Measurements from ENCODE around the gene TRMT112.
A peak's percentile ranks its signal among the peaks of the same experiment; 100 is the strongest.

The TRMT112 gene

DNA sequence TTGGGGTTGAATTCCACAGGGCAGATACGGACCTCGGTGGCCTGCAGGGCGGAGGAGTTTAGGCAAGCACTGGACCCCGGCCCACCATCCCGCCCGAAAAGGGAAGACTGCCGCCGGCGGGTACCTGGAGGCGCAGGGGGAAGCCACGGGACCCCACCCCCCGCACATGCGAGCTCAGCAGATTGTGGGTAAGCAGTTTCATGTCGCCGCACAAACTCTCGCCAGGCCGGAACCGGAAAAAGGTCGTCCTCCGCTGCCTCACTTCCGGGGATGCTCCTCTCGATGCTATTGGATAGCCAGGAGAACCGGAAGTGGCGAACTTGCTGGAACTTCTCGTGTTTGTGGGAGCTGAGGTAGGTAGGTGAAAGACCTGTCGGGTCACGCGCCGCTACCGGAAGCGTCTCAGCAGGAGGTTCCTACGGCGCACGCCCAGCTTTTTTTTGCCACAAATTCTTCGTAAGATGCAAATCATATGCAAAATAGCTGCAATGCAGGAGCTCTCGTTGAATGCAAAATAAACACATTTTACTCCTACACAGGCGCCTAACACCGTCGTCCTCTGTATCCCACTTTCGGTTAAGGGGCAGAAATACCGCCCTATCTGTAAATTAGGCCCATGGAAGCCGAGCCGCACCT lies at the start of gene TRMT112:
TSS of gene TRMT112 (minus strand) at position 235 of the 636 bp plus-strand sequence. CDS start at position 202, 33 bp downstream.
- peak within 1 kb of the TSS; percentile 94 for H3K4me3 ChIP-seq (ENCODE audit: low read length)
- TF ChIP-seq, protein P1, sequence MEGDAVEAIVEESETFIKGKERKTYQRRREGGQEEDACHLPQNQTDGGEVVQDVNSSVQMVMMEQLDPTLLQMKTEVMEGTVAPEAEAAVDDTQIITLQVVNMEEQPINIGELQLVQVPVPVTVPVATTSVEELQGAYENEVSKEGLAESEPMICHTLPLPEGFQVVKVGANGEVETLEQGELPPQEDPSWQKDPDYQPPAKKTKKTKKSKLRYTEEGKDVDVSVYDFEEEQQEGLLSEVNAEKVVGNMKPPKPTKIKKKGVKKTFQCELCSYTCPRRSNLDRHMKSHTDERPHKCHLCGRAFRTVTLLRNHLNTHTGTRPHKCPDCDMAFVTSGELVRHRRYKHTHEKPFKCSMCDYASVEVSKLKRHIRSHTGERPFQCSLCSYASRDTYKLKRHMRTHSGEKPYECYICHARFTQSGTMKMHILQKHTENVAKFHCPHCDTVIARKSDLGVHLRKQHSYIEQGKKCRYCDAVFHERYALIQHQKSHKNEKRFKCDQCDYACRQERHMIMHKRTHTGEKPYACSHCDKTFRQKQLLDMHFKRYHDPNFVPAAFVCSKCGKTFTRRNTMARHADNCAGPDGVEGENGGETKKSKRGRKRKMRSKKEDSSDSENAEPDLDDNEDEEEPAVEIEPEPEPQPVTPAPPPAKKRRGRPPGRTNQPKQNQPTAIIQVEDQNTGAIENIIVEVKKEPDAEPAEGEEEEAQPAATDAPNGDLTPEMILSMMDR (conservative IDR thresholded peaks at IDR 0.05; ENCODE audit: low read length) = no peak
- peak; percentile 96 for DNase-seq (ENCODE audit: low read depth)

DNA sequence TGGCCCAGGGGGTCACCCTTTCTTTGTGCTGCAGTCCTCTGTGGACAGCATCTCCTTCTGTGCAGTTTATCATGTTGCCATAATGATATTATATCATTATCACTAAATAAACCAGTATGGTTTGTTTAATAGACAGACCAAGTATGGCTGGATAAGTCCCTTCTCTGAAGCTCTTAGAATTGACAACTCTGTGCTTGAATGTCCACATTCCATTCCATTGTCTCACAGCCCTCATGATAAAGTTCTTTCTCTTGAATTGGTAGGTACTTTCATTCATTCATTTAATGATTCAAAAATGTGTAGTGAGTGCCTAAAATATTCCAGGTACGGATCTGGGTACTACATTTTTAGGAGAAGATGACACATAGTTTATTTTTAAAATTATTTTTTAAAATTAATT lies 49.4 kb upstream of the TRMT112 start:
- DNase-seq (ENCODE audit: low read depth) = peak; percentile 6
- TF ChIP-seq, protein P1 (conservative IDR thresholded peaks at IDR 0.05; ENCODE audit: low read length) = no peak

DNA sequence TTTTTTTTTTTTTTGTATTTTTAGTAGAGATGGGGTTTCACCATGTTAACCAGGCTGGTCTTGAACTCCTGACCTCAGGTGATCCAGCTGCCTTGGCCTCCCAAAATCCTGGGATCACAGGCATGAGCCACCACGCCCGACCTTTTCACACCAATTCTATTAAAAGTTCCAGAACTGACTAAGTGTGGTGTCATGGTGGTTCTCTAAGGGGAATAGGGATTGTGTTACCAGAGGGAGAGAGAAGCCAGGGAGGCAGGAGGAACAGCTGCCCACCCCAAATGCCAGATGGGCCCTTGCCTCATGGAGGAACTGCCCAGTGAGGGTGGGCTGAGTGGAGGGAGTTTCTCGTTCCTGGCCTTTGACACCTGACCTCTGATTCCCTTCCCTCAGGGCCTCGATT lies 47.6 kb upstream of the TRMT112 start:
- no peak overlapping the region for H3K4me3 ChIP-seq (ENCODE audit: low read length)
- TF ChIP-seq, protein P1 (conservative IDR thresholded peaks at IDR 0.05; ENCODE audit: low read length) = no peak
- no peak for DNase-seq (ENCODE audit: low read depth)

More for the DNA sequence above, 49.4 kb upstream of the TRMT112 start:
- no peak overlapping the region for H3K4me3 ChIP-seq (ENCODE audit: low read length)

DNA sequence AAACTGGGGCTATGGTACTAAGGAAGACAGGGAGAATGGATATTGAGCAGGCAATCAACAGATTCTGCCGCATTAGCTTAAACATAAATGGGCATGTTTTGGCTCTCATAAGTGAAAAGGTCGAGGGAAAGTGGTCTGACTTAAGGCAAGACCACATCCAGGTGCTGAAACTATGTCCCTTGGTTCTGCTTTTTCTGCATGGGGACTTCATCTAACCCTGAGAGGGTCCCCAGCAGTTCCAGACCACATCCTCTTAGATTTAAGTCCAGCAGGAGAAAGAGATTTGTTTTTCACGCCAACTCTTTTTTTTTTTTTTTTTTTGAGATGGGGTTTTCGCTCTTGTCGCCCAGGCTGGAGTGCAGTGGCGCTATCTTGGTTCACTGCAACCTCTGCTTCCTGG lies 47.1 kb upstream of the TRMT112 start:
- no peak for DNase-seq (ENCODE audit: low read depth)
- TF ChIP-seq, protein P1 (conservative IDR thresholded peaks at IDR 0.05; ENCODE audit: low read length) = no peak
- H3K4me3 ChIP-seq (ENCODE audit: low read length) = no peak overlapping the region

DNA sequence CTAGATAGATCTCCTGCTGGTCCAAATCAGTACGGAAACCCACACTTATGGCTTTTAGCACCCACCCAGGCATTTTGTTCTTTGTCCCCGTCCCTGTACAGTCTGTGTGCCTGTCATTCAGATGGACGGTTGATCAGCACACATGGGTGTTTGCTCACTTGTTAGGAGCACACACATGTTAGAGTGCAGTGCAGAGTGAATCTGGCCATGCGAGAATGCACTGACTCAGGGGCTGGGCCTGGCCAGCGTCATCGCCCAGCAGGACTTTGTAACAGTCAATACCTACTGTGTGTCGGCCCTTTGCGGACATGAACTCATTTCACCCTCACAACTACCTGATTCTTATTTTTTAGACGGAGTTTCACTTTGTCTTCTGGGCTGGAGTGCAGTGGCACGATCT lies 45.0 kb upstream of the TRMT112 start:
- H3K4me3 ChIP-seq (ENCODE audit: low read length) = no peak overlapping the region
- TF ChIP-seq, protein P1 (conservative IDR thresholded peaks at IDR 0.05; ENCODE audit: low read length) = no peak
- DNase-seq (ENCODE audit: low read depth) = no peak

DNA sequence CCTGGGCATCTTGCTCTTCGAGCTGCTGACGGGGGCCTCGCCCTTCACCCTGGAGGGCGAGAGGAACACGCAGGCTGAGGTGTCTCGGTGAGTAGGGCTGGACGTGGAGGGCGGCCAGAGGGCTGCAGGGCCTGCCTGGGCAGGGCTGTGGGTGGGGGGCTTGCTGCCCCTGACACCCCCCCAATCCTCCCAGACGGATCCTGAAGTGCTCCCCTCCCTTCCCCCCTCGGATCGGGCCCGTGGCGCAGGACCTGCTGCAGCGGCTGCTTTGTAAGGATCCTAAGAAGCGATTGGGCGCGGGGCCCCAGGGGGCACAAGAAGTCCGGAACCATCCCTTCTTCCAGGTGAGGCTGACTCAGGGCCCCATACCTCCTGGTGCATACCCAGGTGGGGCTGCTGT lies 44.3 kb upstream of the TRMT112 start:
- TF ChIP-seq, protein P1 (conservative IDR thresholded peaks at IDR 0.05; ENCODE audit: low read length) = no peak
- no peak overlapping the region for H3K4me3 ChIP-seq (ENCODE audit: low read length)
- no peak for DNase-seq (ENCODE audit: low read depth)

DNA sequence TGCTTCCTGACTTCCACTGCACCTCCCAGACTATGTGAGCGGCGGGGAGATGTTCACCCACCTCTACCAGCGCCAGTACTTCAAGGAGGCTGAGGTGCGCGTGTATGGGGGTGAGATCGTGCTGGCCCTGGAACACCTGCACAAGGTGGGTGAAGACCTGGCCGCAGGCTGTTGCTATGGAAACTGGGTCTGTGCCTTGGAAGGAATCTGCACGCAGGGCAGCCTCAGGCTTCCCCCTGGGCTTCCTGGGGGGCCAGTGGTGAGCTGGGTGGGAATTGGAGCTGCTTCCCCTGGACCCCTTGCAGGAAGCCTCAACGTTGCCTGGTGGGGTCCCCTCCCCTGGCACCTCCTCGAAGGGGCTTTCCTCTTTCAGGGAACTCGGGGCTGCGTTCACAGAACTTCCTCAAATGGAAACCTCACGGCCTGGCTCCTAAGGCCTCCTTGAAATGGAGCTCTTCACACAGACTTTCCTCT lies 43.1 kb upstream of the TRMT112 start:
- no peak for DNase-seq (ENCODE audit: low read depth)
- H3K4me3 ChIP-seq (ENCODE audit: low read length) = no peak overlapping the region
- TF ChIP-seq, protein P1 (conservative IDR thresholded peaks at IDR 0.05; ENCODE audit: low read length) = no peak
